ENCODE results near the gene GPR15. TPM values are rescaled to one million over a fixed set of nuclear protein-coding genes. Genes with fewer than 3 reads are reported as not detected.

Gene GPR15
- total RNA-seq, 1 experiment from 2014 or later = 0.36 TPM

Other genes with a start within 250 kb of the GPR15 start
- not detected in 2 replicates for gene OR5H2, start 249.5 kb upstream of the GPR15 start, total RNA-seq (2014; rRNA removed; shearing (Covaris generic))
- gene OR5K4, start 178.1 kb upstream of the GPR15 start, total RNA-seq (2014; rRNA removed; shearing (Covaris generic)) = not detected in 2 replicates
- gene OR5K3, start 141.3 kb upstream of the GPR15 start, total RNA-seq (2014; rRNA removed; shearing (Covaris generic)) = not detected in 2 replicates
- not detected in 2 replicates for gene OR5K1, start 68.8 kb upstream of the GPR15 start, total RNA-seq (2014; rRNA removed; shearing (Covaris generic))
- gene OR5K2, start 34.3 kb upstream of the GPR15 start, total RNA-seq (2014; rRNA removed; shearing (Covaris generic)) = not detected in 2 replicates
- gene CLDND1, start 9.1 kb upstream of the GPR15 start, total RNA-seq (2014; rRNA removed; shearing (Covaris generic)) = 153 and 181 TPM in 2 replicates
- 61.5 and 63.3 TPM in 2 replicates for gene CPOX, start 61.6 kb downstream of the GPR15 start, total RNA-seq (2014; rRNA removed; shearing (Covaris generic))
- gene ST3GAL6, start 231.4 kb downstream of the GPR15 start, total RNA-seq (2014; rRNA removed; shearing (Covaris generic)) = 8.6 and 10.5 TPM in 2 replicates